Prostate gland (tissue), 2 donors: Measurements from ENCODE around the gene ADPRS. TPM values are rescaled to one million over a fixed set of nuclear protein-coding genes. Genes with fewer than 3 reads are reported as not detected.

Experiments used
- DNase-seq: peaks from one replicate; pipeline ENCODE4 v3.0.0-alpha.2; 2019; ENCODE audit warnings: low spot score
- H3K27ac ChIP-seq, 2 donors: fragments of 200-600 bp; sonication (generic); 2 replicates each; pipeline ENCODE4 v1.5.1; 2017 to 2019
- H3K27me3 ChIP-seq: fragments of 200-600 bp; sonication (generic); replicated peaks from 2 replicates; pipeline ENCODE4 v1.5.1; 2019; ENCODE audit not compliant: insufficient read depth
- H3K36me3 ChIP-seq, 2 donors: fragments of 200-600 bp; sonication (generic); 1 replicate in 1 of 2; 2 replicates in 1 of 2; pipeline versions ENCODE4 v1.5.1 to v1.8.1; 2017 to 2019
- H3K4me1 ChIP-seq: fragments of 200-600 bp; sonication (generic); replicated peaks from 2 replicates; pipeline ENCODE4 v1.5.1; 2019
- H3K4me3 ChIP-seq, 2 donors: fragments of 200-600 bp; sonication (generic); 2 replicates each; pipeline ENCODE4 v1.5.1; 2017 to 2019
- H3K9me3 ChIP-seq: fragments of 200-600 bp; sonication (generic); 2 replicates; pipeline ENCODE4 v1.5.1; 2017
- POLR2A ChIP-seq: fragments of 450-650 bp; IDR thresholded peaks from one replicate; pipeline ENCODE4 v1.6.1; 2016; ENCODE audit warnings: antibody characterized with exemption, mild to moderate bottlenecking
- POLR2AphosphoS5 ChIP-seq: sonication (generic); formaldehyde crosslinking; IDR thresholded peaks from one replicate; pipeline ENCODE4 v1.6.1; 2017; ENCODE audit warnings: antibody characterized with exemption
- WGBS: methylation state at CpG from one replicate; pipeline ENCODE4 v1.1.5; 2018; 5-methylcytosine and 5-hydroxymethylcytosine counted together
- intact Hi-C: fragments of 100-400 bp; cut with DNase I; formaldehyde crosslinking; loops from one replicate; pipeline ENCODE4 v1.14.2; 2022
- total RNA-seq, 2 donors: library from RNA; depleted of rRNA; stranded (reverse); fragments of >200 nt; gene quantifications; one replicate each; pipeline ENCODE4 v1.1.0, GENCODE V29; 2016
- TF ChIP-seq, protein P1 (sequence below), 4 experiments: fragments of 200-600 bp in 2 of 4; fragments of 450-650 bp in 2 of 4; sonication (generic) in 2 of 4; IDR thresholded peaks; 1 replicate in 3 of 4; 2 replicates in 1 of 4; pipeline ENCODE4 v1.5.1; 2016 to 2019; ENCODE audit warnings: antibody characterized with exemption in 4 of 4, mild to moderate bottlenecking in 2 of 4, moderate library complexity in 2 of 4

The ADPRS gene
- total RNA-seq, 2 donors from 2014 or later = 50.7 to 70.0 TPM

DNA sequence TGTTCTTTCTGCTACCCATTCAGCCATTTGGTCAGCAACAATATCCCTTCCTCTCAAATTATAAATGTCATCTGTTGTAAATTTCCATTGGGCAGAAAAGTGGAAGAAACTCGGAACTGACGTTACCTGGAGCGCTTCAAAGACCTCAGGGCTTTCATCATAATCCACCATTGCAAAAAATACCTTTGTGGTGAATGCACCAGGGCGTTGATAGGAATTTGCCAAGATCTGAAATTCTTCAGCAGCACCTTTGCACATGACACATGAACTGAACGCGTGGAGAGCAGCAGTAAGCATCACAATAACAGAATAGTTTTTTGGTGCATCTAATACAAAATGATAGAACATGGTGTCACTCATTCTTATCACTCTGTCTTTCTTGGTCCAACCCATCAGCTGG, 7.9 kb upstream of the ADPRS start:
- TF ChIP-seq, protein P1, sequence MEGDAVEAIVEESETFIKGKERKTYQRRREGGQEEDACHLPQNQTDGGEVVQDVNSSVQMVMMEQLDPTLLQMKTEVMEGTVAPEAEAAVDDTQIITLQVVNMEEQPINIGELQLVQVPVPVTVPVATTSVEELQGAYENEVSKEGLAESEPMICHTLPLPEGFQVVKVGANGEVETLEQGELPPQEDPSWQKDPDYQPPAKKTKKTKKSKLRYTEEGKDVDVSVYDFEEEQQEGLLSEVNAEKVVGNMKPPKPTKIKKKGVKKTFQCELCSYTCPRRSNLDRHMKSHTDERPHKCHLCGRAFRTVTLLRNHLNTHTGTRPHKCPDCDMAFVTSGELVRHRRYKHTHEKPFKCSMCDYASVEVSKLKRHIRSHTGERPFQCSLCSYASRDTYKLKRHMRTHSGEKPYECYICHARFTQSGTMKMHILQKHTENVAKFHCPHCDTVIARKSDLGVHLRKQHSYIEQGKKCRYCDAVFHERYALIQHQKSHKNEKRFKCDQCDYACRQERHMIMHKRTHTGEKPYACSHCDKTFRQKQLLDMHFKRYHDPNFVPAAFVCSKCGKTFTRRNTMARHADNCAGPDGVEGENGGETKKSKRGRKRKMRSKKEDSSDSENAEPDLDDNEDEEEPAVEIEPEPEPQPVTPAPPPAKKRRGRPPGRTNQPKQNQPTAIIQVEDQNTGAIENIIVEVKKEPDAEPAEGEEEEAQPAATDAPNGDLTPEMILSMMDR (IDR thresholded peaks at IDR 0.05) = no peak
- TF ChIP-seq POLR2A (no peak), POLR2AphosphoS5 (no peak)
- no peaks in the 10 kb centered on the region for H3K9me3 ChIP-seq
- no peaks in the 10 kb centered on the region for H3K27me3 ChIP-seq
- no peak overlapping the region for H3K27ac ChIP-seq
- H3K4me3 ChIP-seq = no peak overlapping the region
- no peaks in the 10 kb centered on the region for H3K36me3 ChIP-seq
- WGBS = 78% methylated on average over 6 of the region's 6 CpGs
- no peak for DNase-seq
- H3K4me1 ChIP-seq = peaks cover 6% of the 10 kb centered on the region
- intact Hi-C loops = no loop called here

DNA sequence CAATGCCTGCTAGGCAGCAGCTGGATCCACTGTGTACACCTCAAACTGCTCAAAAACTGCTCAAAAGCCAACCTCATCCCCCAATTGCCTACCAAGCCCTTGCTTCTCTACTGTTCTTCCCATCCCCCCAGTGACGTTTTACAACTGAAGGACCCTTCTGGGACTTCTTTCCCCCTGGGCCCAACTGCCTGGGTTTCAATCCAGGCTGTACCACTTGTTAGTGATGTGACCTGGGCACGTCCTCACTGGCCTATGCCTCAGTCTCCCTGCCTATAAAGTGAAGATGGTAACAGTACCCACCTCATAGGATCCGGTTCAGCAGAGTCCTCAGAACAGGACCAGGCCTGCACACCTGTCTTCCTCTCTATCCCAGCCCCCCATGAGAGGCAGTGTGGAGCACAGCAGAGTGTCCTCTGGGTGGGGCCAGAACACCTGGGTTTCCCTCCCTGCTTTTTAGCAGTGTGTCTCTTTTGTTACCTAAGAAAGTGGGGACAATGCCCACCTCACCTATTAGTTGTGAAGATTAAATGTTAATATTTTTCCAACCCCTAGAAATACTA, 6.7 kb upstream of the ADPRS start:
- H3K9me3 ChIP-seq = no peaks in the 10 kb centered on the region
- H3K36me3 ChIP-seq = no peaks in the 10 kb centered on the region
- intact Hi-C loops = no loop called here
- no peaks in the 10 kb centered on the region for H3K27me3 ChIP-seq
- H3K4me1 ChIP-seq = peaks cover 6% of the 10 kb centered on the region
- WGBS = 31% methylated on average over 3 of the region's 3 CpGs
- TF ChIP-seq, protein P1 (IDR thresholded peaks at IDR 0.05) = no peak
- no peak for TF ChIP-seq POLR2AphosphoS5
- TF ChIP-seq POLR2A = no peak
- H3K27ac ChIP-seq = no peak overlapping the region
- no peak overlapping the region for H3K4me3 ChIP-seq
- DNase-seq = no peak

DNA sequence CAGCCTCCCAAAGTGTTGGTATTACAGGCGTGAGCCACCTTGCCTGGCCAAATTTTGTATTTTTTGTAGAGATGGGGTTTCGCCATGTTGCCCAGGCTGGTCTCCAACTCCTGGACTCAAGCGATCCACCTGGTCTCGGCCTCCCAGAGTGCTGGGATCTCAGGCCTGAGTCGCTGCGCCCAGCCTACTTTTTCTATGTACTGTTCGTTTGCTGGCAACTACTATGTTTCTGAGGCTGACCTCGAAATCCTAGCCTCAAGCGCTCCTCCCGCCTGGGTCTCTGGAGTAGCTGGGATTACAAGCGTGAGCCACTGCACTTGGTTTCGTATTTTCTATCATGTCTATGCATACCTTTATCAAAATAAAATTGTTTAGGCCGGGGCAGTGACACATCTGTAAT, 5.5 kb upstream of the ADPRS start:
- DNase-seq = no peak
- Histone ChIP-seq H3K4me3 (no peak overlapping the region), H3K36me3 (no peaks in the 10 kb centered on the region), H3K9me3 (no peaks in the 10 kb centered on the region), H3K27me3 (no peaks in the 10 kb centered on the region), H3K27ac (no peak overlapping the region), H3K4me1 (peaks cover 6% of the 10 kb centered on the region)
- WGBS = 87% methylated on average over 13 of the region's 13 CpGs
- TF ChIP-seq POLR2AphosphoS5 = no peak
- TF ChIP-seq POLR2A = no peak
- TF ChIP-seq, protein P1 (IDR thresholded peaks at IDR 0.05) = no peak
- intact Hi-C loops = no loop called here

DNA sequence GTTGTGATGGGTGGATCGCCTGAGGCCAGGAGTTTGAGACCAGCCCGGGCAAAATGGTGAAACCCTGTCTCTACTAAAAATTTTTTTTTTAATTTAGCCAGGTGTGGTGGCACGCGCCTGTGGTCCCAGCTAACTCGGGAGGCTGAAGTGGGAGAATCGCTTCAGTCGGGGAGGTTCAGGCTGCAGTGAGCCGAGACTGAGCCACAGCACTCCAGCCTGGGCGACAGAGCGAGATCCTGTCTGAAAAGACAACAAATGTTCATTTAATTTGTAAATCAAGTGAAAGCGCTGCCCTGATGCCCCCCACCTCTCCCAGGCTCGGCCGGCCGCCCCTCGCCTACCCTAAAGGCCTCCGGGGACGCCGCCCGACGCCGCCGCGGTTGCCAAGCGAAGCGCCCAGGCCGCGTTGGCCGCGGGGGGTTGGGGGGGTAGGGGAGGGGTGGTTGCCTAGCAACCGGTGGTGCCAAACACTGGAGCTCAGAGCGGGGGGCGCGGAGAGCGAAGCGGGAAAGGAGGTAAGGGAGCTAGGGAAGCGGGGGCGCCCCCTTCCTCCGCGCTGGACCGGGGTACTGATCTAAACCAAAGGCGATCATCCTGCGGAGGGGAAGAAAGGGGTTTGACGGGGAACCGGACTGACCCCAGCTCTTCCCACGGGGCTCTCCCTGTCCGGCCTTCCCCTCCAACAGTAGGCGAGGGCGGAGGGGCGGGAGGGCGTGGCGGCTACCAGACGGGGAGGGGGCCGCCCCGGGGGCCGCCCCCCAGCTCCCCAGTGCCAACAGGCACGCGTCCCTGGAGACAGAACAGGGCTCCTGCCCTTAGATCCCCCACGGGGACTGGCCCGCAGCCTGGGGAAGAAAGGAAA, 4.8 kb upstream of the ADPRS start, which contains the start of gene TEKT2:
Gene TEKT2 (plus strand): TSS at position 460 of the 862 bp plus-strand sequence. CDS start 828 bp downstream, outside the sequence.
- Histone ChIP-seq H3K4me3 (peak within 1 kb of the TSS; percentile 36 to 47), H3K27ac (peak within 1 kb of the TSS; percentile 9 to 12), H3K27me3 (no peaks in the 10 kb centered on the region), H3K9me3 (no peaks in the 10 kb centered on the region), H3K36me3 (no peaks in the 10 kb centered on the region), H3K4me1 (peaks cover 6% of the 10 kb centered on the region)
- intact Hi-C loops = no loop called here
- 14% methylated on average over 55 of the region's 59 CpGs for WGBS
- TF ChIP-seq POLR2A (no peak), POLR2AphosphoS5 (no peak)
- TF ChIP-seq, protein P1 (IDR thresholded peaks at IDR 0.05) = no peak
- no peak for DNase-seq
